Measurements from ENCODE around the gene ZP2.

ZP2 gene

DNA sequence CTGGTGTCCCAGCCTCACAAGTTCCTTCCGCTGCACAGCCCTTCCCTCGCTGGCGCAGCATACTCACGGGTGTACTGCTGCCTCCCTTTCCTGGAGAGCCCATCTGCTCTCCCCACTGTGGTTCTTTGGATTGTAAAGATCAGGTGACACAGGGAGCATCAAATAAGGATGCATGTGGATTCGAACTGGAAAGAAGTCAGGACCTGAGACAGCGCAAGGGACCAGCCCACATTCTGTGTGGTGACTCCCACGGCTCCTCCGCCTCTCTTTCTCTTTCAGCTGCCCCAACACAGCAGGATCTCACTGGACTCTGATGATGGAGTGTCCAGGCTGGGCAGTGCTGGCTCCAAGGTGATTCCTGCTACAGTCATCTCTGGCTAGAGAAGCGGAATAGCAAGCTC is 44.8 kb downstream of the ZP2 start:
- no peak overlapping the region for H3K4me3 ChIP-seq (ENCODE audit: low read depth, low read length)
- peak; percentile 38 for DNase-seq (ENCODE audit: low read depth)

DNA sequence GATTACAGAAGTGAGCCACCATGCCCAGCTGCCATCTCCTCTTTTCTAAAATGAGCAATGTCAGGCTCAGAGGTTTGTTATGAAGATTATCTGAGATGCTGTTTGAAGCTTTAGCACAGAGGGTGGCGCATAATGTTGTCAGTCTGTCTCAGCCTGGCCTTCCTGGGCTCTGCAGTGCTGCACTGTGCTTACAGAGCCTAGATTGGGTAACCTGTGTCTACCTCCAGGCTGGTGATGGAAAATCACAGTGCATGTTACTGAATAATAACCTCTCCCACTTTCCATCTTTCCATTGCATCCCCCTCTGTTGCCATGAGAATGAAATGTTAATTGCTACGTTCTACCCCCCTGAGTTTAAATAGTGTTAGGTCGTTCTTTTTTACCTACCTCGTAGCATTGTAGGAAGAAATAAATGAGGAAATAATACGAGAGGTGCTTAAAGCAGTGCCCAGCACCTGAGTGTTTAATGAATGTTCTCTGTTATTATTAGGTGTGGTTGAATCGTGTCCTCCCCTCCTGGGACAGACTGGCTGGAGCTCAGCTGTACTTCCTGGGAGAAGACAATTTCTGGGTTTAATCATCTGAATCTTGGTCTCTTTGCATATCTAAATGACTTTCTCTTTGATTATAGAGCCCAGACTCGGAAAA is 46.7 kb downstream of the ZP2 start:
- no peak for DNase-seq (ENCODE audit: low read depth)
- TF ChIP-seq CTCF (conservative IDR thresholded peaks at IDR 0.05; ENCODE audit: low read depth, low read length), result no peak
- no peak overlapping the region for H3K4me3 ChIP-seq (ENCODE audit: low read depth, low read length)

More for the DNA sequence above, 44.8 kb downstream of the ZP2 start:
- no peak for TF ChIP-seq CTCF (conservative IDR thresholded peaks at IDR 0.05; ENCODE audit: low read depth, low read length)

DNA sequence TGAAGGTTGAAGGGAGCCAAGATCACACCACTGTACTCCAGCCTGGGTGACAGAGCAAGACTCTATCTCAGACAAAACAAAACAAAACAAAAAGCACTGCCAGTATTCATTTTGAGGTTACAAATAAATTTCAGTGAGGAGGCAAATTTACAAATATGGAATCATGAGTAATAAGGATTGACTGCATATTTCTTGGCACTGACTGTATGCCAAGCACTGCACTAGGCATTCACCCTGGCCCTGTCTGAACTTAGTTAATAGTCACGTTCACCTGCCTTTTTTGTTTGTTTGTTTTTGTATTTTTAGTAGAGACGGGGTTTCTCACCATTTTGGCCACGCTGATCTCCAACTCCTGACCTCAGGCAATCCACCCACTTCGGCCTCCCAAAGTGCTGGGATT is 47.8 kb downstream of the ZP2 start:
- no peak overlapping the region for H3K4me3 ChIP-seq (ENCODE audit: low read depth, low read length)
- TF ChIP-seq CTCF (conservative IDR thresholded peaks at IDR 0.05; ENCODE audit: low read depth, low read length), result no peak
- no peak for DNase-seq (ENCODE audit: low read depth)

DNA sequence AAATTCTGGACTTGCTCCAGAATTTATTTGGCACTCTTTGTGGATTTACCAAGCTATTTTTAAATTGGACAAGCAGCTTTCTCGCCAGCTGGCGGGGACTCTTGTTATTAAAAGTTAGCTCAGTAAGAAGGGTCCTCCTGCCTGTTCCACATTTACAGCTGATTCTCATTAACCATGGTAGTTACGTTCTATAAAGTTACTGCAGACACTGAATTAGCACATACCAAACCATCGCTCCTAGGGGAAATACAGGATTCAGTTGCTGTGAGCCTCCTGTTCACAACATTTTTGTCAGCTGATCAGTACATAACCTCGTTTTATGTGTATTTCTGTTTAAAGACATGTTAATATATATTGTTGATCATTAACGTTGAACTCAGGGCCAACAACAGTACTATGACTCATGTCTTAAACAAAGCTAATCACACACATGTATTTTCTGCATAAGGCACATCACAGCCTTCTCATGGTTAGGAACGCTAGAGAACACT is 48.7 kb downstream of the ZP2 start:
- TF ChIP-seq CTCF (conservative IDR thresholded peaks at IDR 0.05; ENCODE audit: low read depth, low read length), result no peak
- DNase-seq (ENCODE audit: low read depth), result no peak
- no peak overlapping the region for H3K4me3 ChIP-seq (ENCODE audit: low read depth, low read length)

GRCh38 chr16:21161211-21161610 is 50.2 kb downstream of the ZP2 start:
- no peak overlapping the region for H3K4me3 ChIP-seq (ENCODE audit: low read depth, low read length)
- peak; percentile 27 for DNase-seq (ENCODE audit: low read depth)
- TF ChIP-seq CTCF (conservative IDR thresholded peaks at IDR 0.05; ENCODE audit: low read depth, low read length), result no peak

DNA sequence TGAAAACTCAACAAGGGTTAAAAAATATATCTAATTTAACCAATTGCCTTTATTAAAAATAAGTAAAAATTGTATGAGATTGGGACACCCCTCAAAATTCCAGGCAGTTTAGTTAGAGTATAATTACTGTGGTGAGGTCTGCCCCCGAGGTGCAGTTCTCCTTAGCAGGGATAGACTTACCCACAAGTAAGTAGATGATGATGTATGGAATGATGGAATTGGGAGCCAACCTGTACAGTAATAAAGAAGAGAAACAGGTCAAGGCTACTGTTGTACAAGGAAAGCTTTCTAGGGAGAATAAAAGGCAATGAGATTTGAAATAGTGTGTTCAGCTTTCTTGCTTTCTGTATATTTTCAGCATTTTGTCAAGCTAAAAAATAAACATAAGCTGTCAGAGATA is 51.1 kb downstream of the ZP2 start:
- no peak for DNase-seq (ENCODE audit: low read depth)
- TF ChIP-seq CTCF (conservative IDR thresholded peaks at IDR 0.05; ENCODE audit: low read depth, low read length), result no peak
- H3K4me3 ChIP-seq (ENCODE audit: low read depth, low read length), result no peak overlapping the region

- no peak for DNase-seq (ENCODE audit: low read depth)
- H3K4me3 ChIP-seq (ENCODE audit: low read depth, low read length), result peak overlapping the region; percentile 77
- no peak for TF ChIP-seq CTCF (conservative IDR thresholded peaks at IDR 0.05; ENCODE audit: low read depth, low read length)
These were observed 52.0 kb downstream of the ZP2 start for GRCh38 chr16:21159281-21159951.
